BLaER1 treated with 17β-estradiol and CSF1 and Interleukin-3, amounts not matched to agents 10 nM and 100 nM (cell line): ENCODE data around the gene MRPL3.

Experiments
- H3K27ac ChIP-seq, 11 experiments: shearing (Covaris generic); formaldehyde crosslinking; 2 replicates each; pipeline ENCODE4 v1.8.1; 2022
- H3K27me3 ChIP-seq, 11 experiments: shearing (Covaris generic); formaldehyde crosslinking; 2 replicates each; pipeline ENCODE4 v1.8.1; 2022
- H3K36me3 ChIP-seq, 11 experiments: shearing (Covaris generic); formaldehyde crosslinking; 2 replicates each; pipeline ENCODE4 v1.8.1; 2022
- H3K4me1 ChIP-seq, 10 experiments: shearing (Covaris generic); formaldehyde crosslinking; 2 replicates each; pipeline ENCODE4 v1.8.1; 2022
- H3K4me2 ChIP-seq, 11 experiments: shearing (Covaris generic); formaldehyde crosslinking; 2 replicates each; pipeline ENCODE4 v1.8.1; 2022
- H3K4me3 ChIP-seq, 10 experiments: shearing (Covaris generic); formaldehyde crosslinking; 2 replicates each; pipeline ENCODE4 v1.8.1; 2022
- H3K9ac ChIP-seq, 11 experiments: shearing (Covaris generic); formaldehyde crosslinking; 2 replicates each; pipeline ENCODE4 v1.8.1; 2022
- H3K9me3 ChIP-seq, 11 experiments: shearing (Covaris generic); formaldehyde crosslinking; replicated peaks in 1 of 11; 2 replicates each; pipeline ENCODE4 v1.8.1; 2022
- H4K20me1 ChIP-seq, 11 experiments: shearing (Covaris generic); formaldehyde crosslinking; 2 replicates each; pipeline ENCODE4 v1.8.1; 2022
- Cebpa-rat ChIP-seq, 11 experiments: shearing (Covaris generic); IDR thresholded peaks; 2 replicates each; pipeline ENCODE4 v1.8.1; 2022

The MRPL3 gene

GRCh38 chr3:131484496-131485111, 18.2 kb downstream of the MRPL3 start:
- H3K36me3 ChIP-seq, result peaks cover 54 to 100% (median 87%) of the 10 kb centered on the region in 11 experiments
- H3K27me3 ChIP-seq, result no peaks in the 10 kb centered on the region
- H3K4me1 ChIP-seq, result no peaks in the 10 kb centered on the region; a peak in 1 of 20 replicates
- H3K4me3 ChIP-seq, result no peak overlapping the region
- H3K9me3 ChIP-seq, result peaks cover 0 to 11% (median 8%) of the 10 kb centered on the region in 11 experiments; a peak in 8 of 22 replicates
- H4K20me1 ChIP-seq, result peaks cover 0 to 28% (median 10%) of the 10 kb centered on the region in 11 experiments; a peak in 12 of 22 replicates
- no peak for TF ChIP-seq Cebpa-rat (IDR thresholded peaks at IDR 0.05)
- no peak overlapping the region for H3K27ac ChIP-seq
- no peak overlapping the region for H3K4me2 ChIP-seq
- H3K9ac ChIP-seq, result no peak overlapping the region

DNA sequence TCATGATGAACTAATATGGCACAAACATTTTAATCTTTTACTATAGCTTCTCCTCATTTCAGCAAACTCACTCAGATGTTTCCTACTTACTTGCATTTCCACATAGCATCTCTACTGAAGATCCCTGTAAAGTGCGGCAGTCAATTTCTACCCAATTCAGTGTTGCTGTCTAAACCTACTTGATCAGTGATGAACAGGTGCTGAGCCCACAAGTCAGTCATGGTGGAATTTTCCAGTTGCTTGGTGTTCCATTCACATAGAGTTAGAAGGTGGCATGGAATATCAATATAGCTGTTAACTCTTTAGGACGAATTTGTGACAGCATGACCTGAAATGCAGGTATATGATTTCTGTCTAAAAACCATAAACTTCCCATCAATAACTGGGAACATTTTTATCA, 22.7 kb downstream of the MRPL3 start:
- TF ChIP-seq Cebpa-rat (IDR thresholded peaks at IDR 0.05), result no peak
- H3K36me3 ChIP-seq, result peaks cover 40 to 100% (median 85%) of the 10 kb centered on the region in 11 experiments
- no peak overlapping the region for H3K9ac ChIP-seq
- no peak overlapping the region for H3K4me3 ChIP-seq
- H3K27me3 ChIP-seq, result no peaks in the 10 kb centered on the region
- no peak overlapping the region for H3K4me2 ChIP-seq
- H3K4me1 ChIP-seq, result no peaks in the 10 kb centered on the region; a peak in 1 of 20 replicates
- H4K20me1 ChIP-seq, result peaks cover 0 to 44% (median 10%) of the 10 kb centered on the region in 11 experiments; a peak in 12 of 22 replicates
- H3K9me3 ChIP-seq, result no peaks in the 10 kb centered on the region
- no peak overlapping the region for H3K27ac ChIP-seq

GRCh38 chr3:131477813-131478212, 25.0 kb downstream of the MRPL3 start:
- Histone ChIP-seq H3K4me3 (no peak overlapping the region), H4K20me1 (peaks cover 0 to 53% (median 4%) of the 10 kb centered on the region in 11 experiments; a peak in 13 of 22 replicates), H3K4me1 (no peaks in the 10 kb centered on the region), H3K9me3 (no peaks in the 10 kb centered on the region), H3K9ac (no peak overlapping the region), H3K27ac (no peak overlapping the region), H3K36me3 (peaks cover 27 to 100% (median 80%) of the 10 kb centered on the region in 11 experiments), H3K27me3 (no peaks in the 10 kb centered on the region), H3K4me2 (no peak overlapping the region)
- no peak for TF ChIP-seq Cebpa-rat (IDR thresholded peaks at IDR 0.05)

- Histone ChIP-seq H3K36me3 (peaks cover 38 to 100% (median 81%) of the 10 kb centered on the region in 11 experiments), H3K27ac (no peak overlapping the region), H3K4me3 (no peak overlapping the region), H3K9me3 (no peaks in the 10 kb centered on the region), H3K9ac (no peak overlapping the region), H4K20me1 (peaks cover 0 to 71% (median 11%) of the 10 kb centered on the region in 11 experiments; a peak in 13 of 22 replicates), H3K4me2 (no peak overlapping the region), H3K27me3 (no peaks in the 10 kb centered on the region), H3K4me1 (no peaks in the 10 kb centered on the region)
- no peak for TF ChIP-seq Cebpa-rat (IDR thresholded peaks at IDR 0.05)
These were observed 28.7 kb downstream of the MRPL3 start for GRCh38 chr3:131474115-131474514.

- H3K4me2 ChIP-seq, result no peak overlapping the region
- no peak for TF ChIP-seq Cebpa-rat (IDR thresholded peaks at IDR 0.05)
- H3K27ac ChIP-seq, result no peak overlapping the region
- no peaks in the 10 kb centered on the region for H3K27me3 ChIP-seq
- H4K20me1 ChIP-seq, result peaks cover 0 to 47% (median 11%) of the 10 kb centered on the region in 11 experiments; a peak in 12 of 22 replicates
- no peak overlapping the region for H3K4me3 ChIP-seq
- no peaks in the 10 kb centered on the region for H3K4me1 ChIP-seq
- peaks cover 60 to 100% (median 87%) of the 10 kb centered on the region in 11 experiments for H3K36me3 ChIP-seq
- no peaks in the 10 kb centered on the region for H3K9me3 ChIP-seq
- no peak overlapping the region for H3K9ac ChIP-seq
These were observed 32.4 kb downstream of the MRPL3 start for GRCh38 chr3:131470377-131470776.

DNA sequence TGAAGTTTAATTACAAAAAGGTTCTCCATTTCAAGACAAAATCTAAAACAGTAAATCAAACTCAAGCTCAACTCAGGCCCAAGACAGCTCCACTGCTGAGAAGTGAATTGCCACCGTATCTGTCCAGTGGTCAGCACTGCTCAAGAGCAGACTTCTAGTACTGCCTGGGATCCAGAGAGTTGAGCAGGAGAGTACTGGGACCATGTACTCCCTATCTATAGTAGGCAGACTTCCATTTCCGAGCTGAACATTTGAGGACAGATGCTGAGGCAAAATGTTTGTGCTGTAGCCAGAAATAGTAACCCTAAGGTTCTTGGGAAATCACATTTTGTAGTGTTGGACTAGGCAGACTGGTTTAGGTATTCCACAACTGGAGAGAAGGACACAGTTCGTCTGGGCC, 44.1 kb downstream of the MRPL3 start:
- H3K9me3 ChIP-seq, result no peaks in the 10 kb centered on the region
- H4K20me1 ChIP-seq, result no peaks in the 10 kb centered on the region
- H3K4me3 ChIP-seq, result no peak overlapping the region
- H3K4me1 ChIP-seq, result no peaks in the 10 kb centered on the region
- H3K36me3 ChIP-seq, result peaks cover 38 to 61% (median 52%) of the 10 kb centered on the region in 11 experiments
- no peak overlapping the region for H3K9ac ChIP-seq
- no peak overlapping the region for H3K27ac ChIP-seq
- H3K4me2 ChIP-seq, result no peak overlapping the region
- no peaks in the 10 kb centered on the region for H3K27me3 ChIP-seq
- TF ChIP-seq Cebpa-rat (IDR thresholded peaks at IDR 0.05), result no peak

GRCh38 chr3:131457220-131457619, 45.6 kb downstream of the MRPL3 start:
- Histone ChIP-seq H3K4me3 (no peak overlapping the region), H3K36me3 (peaks cover 27 to 49% (median 38%) of the 10 kb centered on the region in 11 experiments), H3K27me3 (no peaks in the 10 kb centered on the region), H3K4me1 (no peaks in the 10 kb centered on the region), H3K4me2 (no peak overlapping the region), H3K9me3 (no peaks in the 10 kb centered on the region), H3K9ac (no peak overlapping the region), H4K20me1 (no peaks in the 10 kb centered on the region), H3K27ac (no peak overlapping the region)
- no peak for TF ChIP-seq Cebpa-rat (IDR thresholded peaks at IDR 0.05)

DNA sequence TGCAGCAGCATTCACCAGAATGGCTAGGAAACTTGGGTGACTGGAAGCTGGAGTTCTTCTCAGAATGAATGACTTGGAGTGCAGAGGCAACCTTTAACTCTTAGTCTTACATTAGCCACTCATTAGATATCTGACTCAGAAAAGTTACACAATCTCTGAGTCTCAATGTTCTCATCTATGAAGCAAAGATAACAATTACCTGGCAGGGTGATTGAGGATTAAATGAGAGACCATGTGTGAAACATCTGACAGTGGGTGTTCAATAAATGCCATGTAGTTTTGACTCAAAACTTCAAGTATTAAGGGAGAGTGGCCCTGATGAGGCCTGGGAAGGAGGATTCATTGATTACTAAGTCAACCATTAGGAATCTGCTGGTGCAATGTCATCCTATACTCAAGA, 48.3 kb downstream of the MRPL3 start:
- no peak for TF ChIP-seq Cebpa-rat (IDR thresholded peaks at IDR 0.05)

GRCh38 chr3:131453533-131453932, 49.2 kb downstream of the MRPL3 start:
- no peak overlapping the region for H3K4me2 ChIP-seq
- H3K27me3 ChIP-seq, result no peaks in the 10 kb centered on the region
- peaks cover 3 to 9% (median 6%) of the 10 kb centered on the region in 11 experiments; a peak in 19 of 22 replicates for H3K9me3 ChIP-seq
- no peaks in the 10 kb centered on the region for H3K4me1 ChIP-seq
- H3K9ac ChIP-seq, result no peak overlapping the region
- H3K36me3 ChIP-seq, result peaks cover 0 to 12% (median 4%) of the 10 kb centered on the region in 11 experiments; a peak in 10 of 22 replicates
- H3K27ac ChIP-seq, result no peak overlapping the region
- no peak overlapping the region for H3K4me3 ChIP-seq
- no peaks in the 10 kb centered on the region for H4K20me1 ChIP-seq
- TF ChIP-seq Cebpa-rat (IDR thresholded peaks at IDR 0.05), result no peak

More for the DNA sequence above, 48.3 kb downstream of the MRPL3 start:
- Histone ChIP-seq H3K27ac (no peak overlapping the region), H3K27me3 (no peaks in the 10 kb centered on the region), H3K36me3 (peaks cover 8 to 22% (median 13%) of the 10 kb centered on the region in 11 experiments; a peak in 19 of 22 replicates), H3K4me2 (no peak overlapping the region), H3K4me1 (no peaks in the 10 kb centered on the region), H3K9me3 (no peaks in the 10 kb centered on the region), H4K20me1 (no peaks in the 10 kb centered on the region), H3K9ac (no peak overlapping the region), H3K4me3 (no peak overlapping the region)

DNA sequence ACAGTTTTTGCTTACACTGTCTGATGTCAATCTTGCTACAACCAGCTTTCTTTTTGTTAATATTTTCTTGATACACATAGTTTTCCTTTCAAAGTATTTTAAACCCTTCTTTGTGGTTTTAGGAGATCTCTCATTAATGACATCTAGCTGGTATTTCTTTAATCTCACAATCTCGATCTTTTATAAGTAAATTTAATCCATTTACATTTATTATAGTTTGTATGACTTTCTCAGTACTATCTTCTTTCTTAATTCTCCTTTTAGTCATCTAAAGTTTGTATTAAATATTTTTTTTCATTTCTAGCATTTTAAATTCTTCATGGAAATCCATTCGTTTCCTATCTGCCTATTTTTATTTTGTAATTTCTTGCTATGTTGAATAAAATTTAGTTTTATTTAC, 55.4 kb downstream of the MRPL3 start:
- no peak overlapping the region for H3K4me2 ChIP-seq
- no peak overlapping the region for H3K4me3 ChIP-seq
- H3K27me3 ChIP-seq, result no peaks in the 10 kb centered on the region
- H3K27ac ChIP-seq, result no peak overlapping the region
- H4K20me1 ChIP-seq, result no peaks in the 10 kb centered on the region
- peaks cover 20 to 33% (median 25%) of the 10 kb centered on the region in 11 experiments; a peak in 21 of 22 replicates for H3K9me3 ChIP-seq
- H3K4me1 ChIP-seq, result no peaks in the 10 kb centered on the region
- no peak for TF ChIP-seq Cebpa-rat (IDR thresholded peaks at IDR 0.05)
- no peak overlapping the region for H3K9ac ChIP-seq
- peaks cover 0 to 5% (median 0%) of the 10 kb centered on the region in 11 experiments; a peak in 1 of 22 replicates for H3K36me3 ChIP-seq
